Measurements from ENCODE around the gene CEP41.

CEP41 gene

GRCh38 chr7:130418306-130418705, 22.5 kb downstream of the CEP41 start:
- DNase-seq (ENCODE audit: low spot score) = no peak

DNA sequence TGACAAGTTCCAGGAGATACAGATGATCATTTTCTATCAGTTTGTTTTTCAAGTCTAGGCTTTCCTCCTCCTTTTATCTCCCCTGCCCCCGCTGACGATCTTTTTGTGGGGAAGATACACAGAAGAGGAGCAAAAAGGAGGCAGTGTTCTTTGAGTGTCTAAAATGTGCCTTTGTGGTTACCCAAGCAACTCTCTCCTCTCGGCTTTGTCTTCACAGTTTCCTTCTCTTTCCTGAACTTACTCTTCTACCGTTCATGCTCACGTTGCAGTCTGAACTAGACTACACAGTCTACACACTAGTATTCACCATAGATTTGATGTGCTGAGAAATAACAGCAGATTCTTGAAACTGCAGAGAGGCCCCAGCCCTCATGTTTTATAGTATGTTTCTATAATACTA, 23.6 kb downstream of the CEP41 start:
- DNase-seq (ENCODE audit: low spot score) = no peak

DNA sequence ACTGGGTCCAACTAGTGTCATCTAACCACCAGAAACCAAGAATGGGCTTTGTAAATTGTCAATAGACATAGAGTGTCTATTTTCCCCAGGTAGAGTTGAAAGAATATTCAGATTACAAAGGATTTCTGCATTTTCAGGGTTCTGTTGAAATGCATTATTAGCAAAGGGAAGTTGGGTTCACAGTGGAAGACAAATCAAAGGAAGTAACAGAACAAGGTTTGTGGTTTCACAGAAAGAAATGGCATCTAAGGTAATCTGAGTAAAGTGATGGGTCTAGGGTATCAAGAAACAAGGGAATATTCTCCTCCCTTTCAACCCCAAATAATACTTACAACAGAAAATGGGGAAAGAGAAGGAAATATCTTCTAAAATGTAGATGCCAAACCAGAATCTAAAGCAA, 25.8 kb downstream of the CEP41 start:
- no peak for DNase-seq (ENCODE audit: low spot score)

DNA sequence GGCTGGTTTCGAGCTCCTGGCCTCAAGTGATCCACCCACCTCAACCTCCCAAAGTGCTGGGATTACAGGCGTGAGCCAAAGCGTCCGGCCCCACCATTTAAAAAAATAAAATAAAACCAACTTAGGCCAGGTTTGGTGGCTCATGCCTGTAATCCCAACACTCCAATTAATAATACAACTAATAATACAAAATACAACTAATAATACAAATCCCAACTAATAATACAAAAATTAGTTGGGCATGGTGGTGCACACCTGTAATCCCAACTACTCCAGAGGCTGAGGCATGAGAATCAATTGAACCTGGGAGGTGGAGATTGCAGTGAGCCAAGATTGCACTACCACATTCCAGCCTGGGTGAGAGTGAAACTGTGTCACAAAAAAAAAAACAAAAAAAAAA, 27.6 kb downstream of the CEP41 start:
- no peak for DNase-seq (ENCODE audit: low spot score)

DNA sequence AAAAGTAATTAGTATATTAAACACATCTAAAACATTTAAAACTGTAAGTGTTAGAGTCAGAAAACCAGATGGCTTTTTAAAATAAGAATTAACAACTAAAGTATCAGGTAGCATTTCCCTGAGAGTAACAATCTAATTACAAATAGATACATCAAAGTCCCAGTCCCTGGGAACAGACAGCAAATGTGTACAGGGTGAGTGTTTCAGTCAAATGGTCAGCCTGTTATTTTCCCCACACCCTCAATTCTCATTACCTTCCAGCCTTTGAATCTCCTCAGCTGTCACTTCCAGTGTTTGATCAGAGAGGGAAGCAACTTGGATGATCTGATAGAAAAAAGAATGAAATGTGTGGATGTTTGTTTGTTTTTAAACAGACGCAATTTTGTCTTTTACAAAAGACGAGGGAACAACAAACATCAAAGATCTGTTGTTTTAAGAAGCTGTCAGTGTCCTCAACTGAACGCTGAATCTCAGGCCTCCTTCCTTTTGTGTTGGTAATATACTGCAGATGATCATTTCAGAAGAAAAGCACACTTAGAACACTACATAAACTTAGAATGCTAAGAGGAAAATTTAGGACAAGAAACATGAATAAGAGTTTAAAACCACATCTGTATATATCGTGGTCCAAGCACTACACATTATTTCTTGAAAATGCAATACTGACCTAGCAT, 29.8 kb downstream of the CEP41 start:
- DNase-seq (ENCODE audit: low spot score) = no peak

DNA sequence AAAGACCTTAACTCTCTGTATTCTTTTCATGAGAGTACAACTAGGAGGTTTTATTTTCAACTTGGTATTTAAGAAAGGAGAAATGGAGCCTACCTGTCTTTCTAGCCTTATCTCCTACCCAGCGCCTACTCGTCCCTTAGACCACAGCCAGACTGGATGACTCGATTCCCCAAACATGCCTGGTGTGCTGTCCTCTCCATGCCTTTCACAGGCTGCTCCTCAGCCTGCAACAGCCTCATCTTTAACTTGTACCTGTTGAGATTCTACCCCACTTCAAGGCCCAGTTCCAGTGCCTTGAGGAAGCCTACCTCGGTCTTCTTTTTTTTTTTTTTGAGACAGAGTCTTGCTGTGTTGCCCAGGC, 31.1 kb downstream of the CEP41 start:
- DNase-seq (ENCODE audit: low spot score) = no peak

DNA sequence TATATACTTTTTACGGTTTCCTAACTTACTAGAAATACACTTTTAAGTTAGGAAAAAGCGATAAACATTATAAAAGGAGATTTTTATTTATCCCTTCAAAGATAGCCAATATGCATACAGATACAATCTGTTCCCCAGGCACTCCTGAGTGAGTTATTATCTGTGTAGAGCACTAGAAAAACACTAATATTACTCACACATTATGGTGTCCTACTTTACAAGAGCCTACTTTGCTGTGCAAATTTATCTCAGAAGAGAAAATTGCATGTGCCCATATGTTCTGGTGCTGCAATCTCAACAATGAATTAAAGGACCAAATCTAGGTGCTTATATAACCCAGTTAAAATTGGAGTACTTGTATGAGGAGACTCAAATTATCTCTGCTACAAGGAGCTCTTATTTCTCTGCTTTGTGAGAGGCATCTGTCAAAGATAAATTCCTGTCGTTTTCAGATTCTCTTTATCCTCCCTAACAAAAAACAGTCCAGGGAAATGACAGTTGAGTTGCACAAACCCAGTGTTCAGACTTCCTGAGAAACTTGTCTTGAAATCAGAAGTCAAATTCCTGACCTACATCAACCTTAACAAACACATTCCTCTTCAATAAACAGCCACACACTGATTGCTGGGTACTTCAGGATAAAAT, 31.6 kb downstream of the CEP41 start:
- no peak for DNase-seq (ENCODE audit: low spot score)

GRCh38 chr7:130405003-130405402, 35.8 kb downstream of the CEP41 start:
- DNase-seq (ENCODE audit: low spot score) = no peak

DNA sequence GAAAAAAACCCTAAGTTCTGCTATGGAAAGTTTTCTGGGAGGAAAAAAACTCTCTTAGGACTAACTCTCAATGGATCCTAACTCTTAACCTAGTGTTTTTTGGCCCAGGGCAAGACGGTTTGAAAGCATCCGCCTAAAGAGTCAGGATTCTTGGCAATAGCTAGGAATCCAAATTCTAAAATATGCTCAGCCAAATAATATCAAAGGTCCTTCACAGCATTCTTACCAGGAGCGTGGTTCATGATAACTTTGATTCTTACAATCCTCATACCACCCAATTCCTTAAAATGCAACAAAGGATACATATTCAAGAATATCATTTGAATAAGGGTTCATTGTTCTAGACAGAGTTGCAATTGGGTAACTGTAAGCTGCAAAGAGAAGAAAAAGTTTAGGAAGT, 39.2 kb downstream of the CEP41 start:
- DNase-seq (ENCODE audit: low spot score) = no peak

DNA sequence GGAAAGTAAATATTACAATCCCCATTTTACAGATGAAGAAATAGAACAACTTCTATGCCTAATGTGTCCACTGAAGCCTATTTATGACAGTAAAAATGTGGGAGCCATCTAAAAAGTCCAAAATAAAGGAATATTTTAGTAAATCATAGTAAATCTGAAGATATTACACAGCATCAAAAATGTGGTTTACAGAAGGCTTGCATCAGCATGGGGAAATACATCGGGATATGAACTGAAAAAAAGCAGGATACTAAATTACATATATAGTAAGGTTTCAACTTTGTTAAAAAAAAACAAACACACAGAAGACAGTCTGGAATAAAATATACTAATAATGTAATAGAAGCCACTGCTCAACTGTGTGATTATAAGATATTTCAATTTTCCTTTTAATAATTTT, 39.7 kb downstream of the CEP41 start:
- no peak for DNase-seq (ENCODE audit: low spot score)

DNA sequence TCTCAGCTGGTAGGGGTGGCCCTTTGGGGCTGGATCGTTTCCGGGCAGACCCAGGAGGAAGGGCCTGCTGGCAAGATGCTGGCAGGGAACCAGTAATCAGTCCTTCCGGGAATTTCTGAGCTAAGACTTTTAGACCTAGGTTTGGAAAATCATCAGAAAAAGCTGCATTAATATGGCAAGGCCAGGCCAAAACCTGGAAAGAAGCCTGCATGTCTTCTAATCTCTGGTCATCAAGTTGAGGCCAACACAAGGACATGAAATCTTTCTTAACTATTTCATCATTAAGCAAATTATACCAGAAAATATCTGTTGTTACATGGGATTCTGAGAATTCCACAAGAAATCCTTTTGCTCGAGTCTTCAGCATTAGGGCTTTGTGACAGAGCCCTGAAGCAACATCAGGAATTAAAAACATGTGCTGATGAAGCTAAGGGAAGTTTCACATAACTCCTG, 40.7 kb downstream of the CEP41 start:
- DNase-seq (ENCODE audit: low spot score) = no peak

GRCh38 chr7:130398526-130399090, 42.2 kb downstream of the CEP41 start:
- DNase-seq (ENCODE audit: low spot score) = no peak

- DNase-seq (ENCODE audit: low spot score) = no peak
These were observed 43.1 kb downstream of the CEP41 start for GRCh38 chr7:130397758-130398073.

DNA sequence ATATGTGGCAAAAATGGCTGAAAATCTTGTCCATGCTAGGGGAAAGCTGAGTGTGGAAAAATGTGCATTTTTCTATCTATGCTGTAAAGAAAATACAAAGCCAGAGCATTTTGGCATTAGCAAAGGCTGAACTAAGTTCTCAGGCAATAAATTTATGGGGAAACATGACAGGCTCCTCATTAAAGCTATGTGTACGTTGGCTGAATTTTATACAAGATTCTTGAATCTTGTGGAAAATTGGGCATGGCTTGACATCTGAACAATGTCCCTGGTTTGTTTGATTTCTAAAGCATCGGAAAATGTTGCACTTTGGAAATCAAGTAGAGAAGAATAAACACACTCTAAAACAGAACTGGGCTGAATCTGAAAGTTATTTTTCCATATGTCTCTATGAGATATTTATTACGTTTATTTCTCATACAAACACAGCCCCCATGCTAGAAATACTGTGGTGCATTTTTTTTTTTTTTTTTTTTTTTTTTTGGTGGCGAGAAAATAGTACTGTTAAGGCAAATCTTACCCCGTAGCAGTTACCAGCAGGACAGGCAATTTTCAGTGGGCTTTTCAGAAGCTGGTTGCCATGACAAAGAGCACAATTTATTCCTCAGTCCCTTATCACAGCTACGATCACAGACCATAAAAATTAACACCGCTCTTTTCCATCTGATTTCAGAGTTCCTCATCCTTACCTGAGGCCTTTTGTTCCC, 43.6 kb downstream of the CEP41 start:
- DNase-seq (ENCODE audit: low spot score) = no peak

DNA sequence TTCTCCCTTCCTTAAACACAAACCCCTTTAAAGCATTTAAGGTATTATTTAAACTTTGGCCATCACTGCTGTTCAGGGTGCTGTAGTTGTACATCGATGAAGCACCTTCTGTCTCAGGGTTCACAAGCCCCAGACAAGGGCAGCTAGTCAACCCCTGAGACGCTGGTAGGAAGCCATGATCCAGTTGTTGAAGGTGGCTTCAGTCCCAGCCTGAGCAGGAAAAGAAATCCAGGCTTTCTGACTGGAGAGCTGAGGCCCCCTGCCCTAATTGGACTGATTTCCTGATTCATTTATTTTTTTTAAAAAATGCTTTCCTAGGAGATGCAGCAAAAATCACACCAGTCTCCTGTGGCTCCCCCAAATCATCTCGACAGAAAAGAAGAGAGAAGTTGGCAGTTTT, 44.7 kb downstream of the CEP41 start:
- DNase-seq (ENCODE audit: low spot score) = no peak

- no peak for DNase-seq (ENCODE audit: low spot score)
These were observed 45.4 kb downstream of the CEP41 start for GRCh38 chr7:130395421-130395820.

- DNase-seq (ENCODE audit: low spot score) = no peak
These were observed 46.2 kb downstream of the CEP41 start for GRCh38 chr7:130394421-130395195.

- no peak for DNase-seq (ENCODE audit: low spot score)
These were observed 46.9 kb downstream of the CEP41 start for GRCh38 chr7:130393841-130394411.

DNA sequence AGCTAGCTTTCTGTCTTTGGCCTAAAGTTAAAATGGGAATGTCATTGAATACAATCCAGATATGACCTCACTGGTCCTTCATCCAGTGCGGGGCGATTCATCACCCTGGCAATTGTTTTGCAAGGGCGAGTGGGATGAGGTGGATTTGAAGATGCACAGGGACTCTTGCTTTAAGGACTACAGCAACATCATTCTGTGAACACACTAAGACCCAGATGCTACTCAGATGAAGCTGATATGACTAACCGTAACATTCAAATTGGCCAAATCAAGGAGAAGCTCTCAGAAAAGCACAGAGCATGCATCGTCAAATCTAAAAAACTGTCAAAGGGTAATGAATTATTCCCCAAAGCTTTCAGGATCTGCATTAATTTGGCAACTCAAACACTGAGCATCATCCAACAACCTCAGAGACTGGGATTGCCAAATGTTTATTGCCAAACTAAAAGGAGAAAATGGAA, 47.7 kb downstream of the CEP41 start:
- DNase-seq (ENCODE audit: low spot score) = no peak

- no peak for DNase-seq (ENCODE audit: low spot score)
These were observed 50.3 kb downstream of the CEP41 start for GRCh38 chr7:130390486-130390885.

DNA sequence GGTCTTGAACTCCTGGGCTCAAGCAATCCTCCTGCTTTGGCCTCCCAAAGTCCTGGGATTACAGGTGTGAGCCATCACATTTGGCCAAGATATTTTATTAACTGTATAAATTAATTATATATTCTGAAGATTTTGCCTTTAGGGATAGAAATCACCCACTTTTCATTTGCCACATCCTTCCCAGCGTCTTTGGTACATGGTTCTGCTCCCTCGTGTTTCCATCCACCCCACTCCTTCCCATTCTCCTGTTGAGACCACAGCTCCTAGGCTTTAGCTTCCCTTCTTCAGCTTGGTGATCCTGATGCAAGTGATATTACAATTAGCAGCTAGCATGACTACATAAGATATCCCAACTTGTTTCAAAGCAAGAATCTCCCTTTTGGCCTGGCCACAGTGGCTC, 52.1 kb downstream of the CEP41 start:
- DNase-seq (ENCODE audit: low spot score) = no peak
